GM18867 (cell line): Measurements from ENCODE around the gene KRTAP4-2.
"Not testable (repeated sequence)": the region's sequence is repeated elsewhere in the genome, so short reads cannot be mapped to it uniquely, and the experiment has no call there.

Experiments
- ATAC-seq: cut with Tn5 transposase; IDR thresholded peaks from one replicate; pipeline ENCODE4 v1.9.1; 2021; ENCODE audit warnings: mild to moderate bottlenecking, moderate library complexity; ENCODE audit not compliant: unreplicated experiment

KRTAP4-2 gene

GRCh38 chr17:41177727-41178271 lies at the start of gene KRTAP4-2:
KRTAP4-2 (minus strand) TSS chr17:41178221; CDS start chr17:41178164, 57 bp downstream.
- ATAC-seq, result no peak

- not testable (repeated sequence) for ATAC-seq
Observed at GRCh38 chr17:41226598-41227095, 48.6 kb upstream of the KRTAP4-2 start, which contains the start of gene KRTAP9-2. KRTAP9-2 (plus strand) TSS chr17:41226648; CDS start chr17:41226655, 7 bp downstream.

GRCh38 chr17:41226051-41226450 lies 48.0 kb upstream of the KRTAP4-2 start:
- no peak for ATAC-seq

GRCh38 chr17:41223821-41224220 lies 45.8 kb upstream of the KRTAP4-2 start:
- no peak for ATAC-seq

GRCh38 chr17:41215681-41216080 lies 37.7 kb upstream of the KRTAP4-2 start:
- ATAC-seq, result no peak

GRCh38 chr17:41212524-41213169 lies 34.6 kb upstream of the KRTAP4-2 start:
- ATAC-seq, result no peak

- no peak for ATAC-seq
Observed at GRCh38 chr17:41211845-41212466, 33.9 kb upstream of the KRTAP4-2 start.

- ATAC-seq, result no peak
Observed at GRCh38 chr17:41199421-41200078, 21.5 kb upstream of the KRTAP4-2 start.

GRCh38 chr17:41196068-41196467 lies 18.0 kb upstream of the KRTAP4-2 start:
- no peak for ATAC-seq

- ATAC-seq, result no peak
Observed at GRCh38 chr17:41190328-41190727, 12.3 kb upstream of the KRTAP4-2 start.

- ATAC-seq, result not testable (repeated sequence)
Observed at GRCh38 chr17:41189837-41190318, 11.9 kb upstream of the KRTAP4-2 start, which contains the start of gene KRTAP9-1. KRTAP9-1 (plus strand) TSS chr17:41189887; CDS start chr17:41189887, 0 bp downstream.

- ATAC-seq, result no peak
Observed at GRCh38 chr17:41186872-41187271, 8.9 kb upstream of the KRTAP4-2 start.

GRCh38 chr17:41185001-41185400 lies 7.0 kb upstream of the KRTAP4-2 start:
- ATAC-seq, result no peak

- no peak for ATAC-seq
Observed at GRCh38 chr17:41184480-41184961, 6.5 kb upstream of the KRTAP4-2 start, which contains the start of gene KRTAP4-1. KRTAP4-1 (minus strand) TSS chr17:41184911; CDS start chr17:41184854, 57 bp downstream.

- ATAC-seq, result no peak
Observed at GRCh38 chr17:41178843-41179616, 1.0 kb upstream of the KRTAP4-2 start.

- ATAC-seq, result no peak
Observed at GRCh38 chr17:41178341-41178740, 320 bp upstream of the KRTAP4-2 start.

- no peak for ATAC-seq
Observed at GRCh38 chr17:41176744-41177387, 1.2 kb downstream of the KRTAP4-2 start.

- ATAC-seq, result no peak
Observed at GRCh38 chr17:41171886-41172285, 6.1 kb downstream of the KRTAP4-2 start.

- ATAC-seq, result no peak
Observed at GRCh38 chr17:41168121-41168520, 9.9 kb downstream of the KRTAP4-2 start, which contains the start of gene KRTAP4-3. KRTAP4-3 (minus strand) TSS chr17:41168221; CDS start chr17:41168172, 49 bp downstream.
